HepG2 (cell line): ENCODE data around the gene THOC7.

Experiments
- ARHGAP35 ChIP-seq: sonication (generic); formaldehyde crosslinking; IDR thresholded peaks from 2 replicates; pipeline ENCODE4 v1.9.0; 2022; ENCODE audit warnings: mild to moderate bottlenecking, inconsistent platforms, moderate library complexity, missing genetic modification reagents, borderline replicate concordance
- BORCS8-MEF2B ChIP-seq: sonication (generic); formaldehyde crosslinking; IDR thresholded peaks from 2 replicates; pipeline ENCODE4 v1.8.0; 2022; ENCODE audit warnings: mild to moderate bottlenecking, missing genetic modification reagents
- BRCA1 ChIP-seq: sonication (generic); formaldehyde crosslinking; IDR thresholded peaks from 2 replicates; pipeline ENCODE4 v1.4.0; 2020; ENCODE audit warnings: missing genetic modification reagents
- FOXA1 ChIP-seq, 2 experiments: fragments of 450-650 bp in 1 of 2; sonication (generic) in 1 of 2; formaldehyde crosslinking in 1 of 2; IDR thresholded peaks; 2 replicates each; pipeline versions ENCODE4 v1.4.0 to v1.6.1; 2016 to 2020; ENCODE audit warnings: missing genetic modification reagents in 1 of 2
- MYPOP ChIP-seq: sonication (generic); formaldehyde crosslinking; IDR thresholded peaks from 2 replicates; pipeline ENCODE4 v1.8.1; 2023; ENCODE audit warnings: mild to moderate bottlenecking, moderate library complexity, missing genetic modification reagents
- POLR2AphosphoS2 ChIP-seq: IDR thresholded peaks from 2 replicates; pipeline ENCODE4 v1.6.1; 2011; ENCODE audit warnings: low read depth, low read length, improper control_type of control experiment
- SCMH1 ChIP-seq: sonication (generic); formaldehyde crosslinking; IDR thresholded peaks from 2 replicates; pipeline ENCODE4 v1.9.0; 2021; ENCODE audit warnings: missing genetic modification reagents, mild to moderate bottlenecking, borderline replicate concordance
- ZNF335 ChIP-seq: sonication (generic); formaldehyde crosslinking; IDR thresholded peaks from 2 replicates; pipeline ENCODE4 v1.4.0; 2020; ENCODE audit warnings: missing genetic modification reagents
- ZNF878 ChIP-seq: sonication (generic); formaldehyde crosslinking; IDR thresholded peaks from 2 replicates; pipeline ENCODE4 v1.8.1; 2023; ENCODE audit warnings: mild to moderate bottlenecking, missing genetic modification reagents, moderate library complexity
- ZSCAN25 ChIP-seq: sonication (generic); formaldehyde crosslinking; IDR thresholded peaks from 2 replicates; pipeline ENCODE4 v1.8.0; 2022; ENCODE audit warnings: mild to moderate bottlenecking, missing genetic modification reagents

DNA sequence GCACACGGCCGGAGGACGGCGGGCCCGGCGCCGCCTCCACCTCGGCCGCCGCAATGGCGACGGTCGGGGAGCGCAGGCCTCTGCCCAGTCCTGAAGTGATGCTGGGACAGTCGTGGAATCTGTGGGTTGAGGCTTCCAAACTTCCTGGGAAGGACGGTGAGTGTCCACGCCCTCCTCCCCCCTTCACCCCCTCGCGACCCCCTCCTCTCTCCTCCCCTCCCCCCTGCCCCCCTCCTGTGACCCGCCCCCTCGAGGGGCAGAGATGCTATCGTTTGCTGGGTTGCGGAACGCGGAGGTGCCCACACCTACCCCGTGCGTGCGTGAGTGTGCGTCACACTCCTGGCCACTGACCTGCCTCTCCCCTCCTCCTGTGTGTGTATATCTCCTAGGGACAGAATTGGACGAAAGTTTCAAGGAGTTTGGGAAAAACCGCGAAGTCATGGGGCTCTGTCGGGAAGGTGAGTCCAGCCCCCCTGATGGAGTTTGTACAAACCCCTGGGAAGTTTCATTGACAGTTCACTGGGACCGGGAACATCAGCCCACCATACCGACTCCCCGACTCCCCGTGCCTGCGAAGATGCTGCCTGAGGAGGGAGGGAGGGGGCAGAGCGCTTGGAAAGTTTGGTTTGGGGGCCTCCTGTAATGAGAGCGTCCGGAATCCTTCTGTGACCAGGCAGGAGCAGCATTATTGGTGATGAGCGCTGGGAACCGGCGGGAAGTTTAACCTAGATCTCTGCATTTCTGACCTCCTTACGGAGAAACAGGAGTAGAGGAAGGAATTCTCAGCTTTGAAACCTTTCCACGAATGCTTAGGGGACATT lies 49.4 kb upstream of the THOC7 start:
- TF ChIP-seq ARHGAP35 (CRISPR knock-in tag) (no peak), ZNF335 (CRISPR knock-in tag) (no peak), POLR2AphosphoS2 (no peak), FOXA1 (IDR thresholded peaks at IDR 0.05) (no peak), FOXA1 (CRISPR knock-in tag; IDR thresholded peaks at IDR 0.05) (no peak), ZSCAN25 (CRISPR knock-in tag) (no peak), ZNF878 (CRISPR knock-in tag) (no peak), SCMH1 (no peak), BORCS8-MEF2B (CRISPR knock-in tag) (no peak), BRCA1 (CRISPR knock-in tag) (no peak), MYPOP (CRISPR knock-in tag) (no peak)
